Measurements from ENCODE around the gene PALS2.

Gene PALS2

GRCh38 chr7:24602860-24603456, 29.7 kb downstream of the PALS2 start:
- H3K4me3 ChIP-seq (ENCODE audit: low read depth, low read length), result no peak overlapping the region
- no peak for TF ChIP-seq CTCF (IDR thresholded peaks at IDR 0.05; ENCODE audit: borderline replicate concordance, insufficient read depth, low read depth, low read length)

GRCh38 chr7:24604630-24605029, 31.4 kb downstream of the PALS2 start:
- H3K4me3 ChIP-seq (ENCODE audit: low read depth, low read length), result no peak overlapping the region
- no peak for TF ChIP-seq CTCF (IDR thresholded peaks at IDR 0.05; ENCODE audit: borderline replicate concordance, insufficient read depth, low read depth, low read length)

- TF ChIP-seq CTCF (IDR thresholded peaks at IDR 0.05; ENCODE audit: borderline replicate concordance, insufficient read depth, low read depth, low read length), result no peak
- no peak overlapping the region for H3K4me3 ChIP-seq (ENCODE audit: low read depth, low read length)
Observed at GRCh38 chr7:24608504-24608903, 35.3 kb downstream of the PALS2 start.

GRCh38 chr7:24609059-24609458, 35.8 kb downstream of the PALS2 start:
- H3K4me3 ChIP-seq (ENCODE audit: low read depth, low read length), result no peak overlapping the region
- no peak for TF ChIP-seq CTCF (IDR thresholded peaks at IDR 0.05; ENCODE audit: borderline replicate concordance, insufficient read depth, low read depth, low read length)

GRCh38 chr7:24609570-24609969, 36.3 kb downstream of the PALS2 start:
- H3K4me3 ChIP-seq (ENCODE audit: low read depth, low read length), result no peak overlapping the region
- TF ChIP-seq CTCF (IDR thresholded peaks at IDR 0.05; ENCODE audit: borderline replicate concordance, insufficient read depth, low read depth, low read length), result no peak

GRCh38 chr7:24611130-24611529, 37.9 kb downstream of the PALS2 start:
- TF ChIP-seq CTCF (IDR thresholded peaks at IDR 0.05; ENCODE audit: borderline replicate concordance, insufficient read depth, low read depth, low read length), result no peak
- no peak overlapping the region for H3K4me3 ChIP-seq (ENCODE audit: low read depth, low read length)

- TF ChIP-seq CTCF (IDR thresholded peaks at IDR 0.05; ENCODE audit: borderline replicate concordance, insufficient read depth, low read depth, low read length), result no peak
- no peak overlapping the region for H3K4me3 ChIP-seq (ENCODE audit: low read depth, low read length)
Observed at GRCh38 chr7:24617957-24618616, 44.8 kb downstream of the PALS2 start.

All from GM12875 (cell line).